ENCODE results near the gene TTC39B. TPM values are rescaled to one million over a fixed set of nuclear protein-coding genes. Genes with fewer than 3 reads are reported as not detected.

TTC39B gene
- polyA plus RNA-seq, 6 donors from 2014 or later = 0.19 to 6.7 (median 3.2) TPM

GRCh38 chr9:15227491-15227890 lies 79.5 kb downstream of the TTC39B start:
- Mint-ChIP-seq H3K27ac (no peak overlapping the region), H3K36me3 (peaks cover 5 to 23% of the 10 kb centered on the region in 2 donors), H3K4me3 (no peak overlapping the region), H3K27me3 (no peaks in the 10 kb centered on the region), H3K9me3 (peaks cover 0 to 6% (median 0%) of the 10 kb centered on the region in 7 donors), H3K4me1 (peaks cover 19 to 24% (median 19%) of the 10 kb centered on the region in 3 donors)
- DNase-seq = no peak
- ATAC-seq (ENCODE audit: low read depth in 2 of 2) = no peak

DNA sequence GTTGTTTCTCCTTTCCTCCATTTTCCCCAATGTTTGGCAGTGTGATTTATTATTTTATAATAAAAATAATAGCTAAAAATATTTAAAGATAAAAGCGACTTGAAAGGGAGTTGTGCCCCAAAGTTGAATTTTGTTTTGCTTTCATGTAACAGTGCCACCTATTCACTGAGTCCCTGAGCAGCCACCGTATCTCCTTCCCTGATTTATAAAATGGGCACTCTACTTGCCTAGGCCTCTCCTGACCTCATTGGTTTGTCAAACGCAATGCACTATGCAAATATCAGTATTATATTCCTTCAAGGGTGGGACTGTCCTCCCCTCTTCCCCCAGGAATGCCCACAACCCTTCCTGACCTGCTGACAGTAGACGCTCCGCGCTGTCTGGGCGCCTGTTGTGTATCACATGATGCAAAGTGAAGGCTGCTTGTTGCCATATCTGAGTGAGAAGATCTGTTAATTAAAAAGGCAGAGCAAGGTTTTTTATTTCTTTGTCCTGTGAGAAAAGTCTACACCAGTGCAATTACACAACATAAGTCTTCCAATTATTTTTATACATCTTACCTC lies 81.4 kb downstream of the TTC39B start:
- H3K27ac Mint-ChIP-seq = peak overlapping the region in 4 of 6 donors; percentile 17 to 78 (median 48)
- H3K27me3 Mint-ChIP-seq = no peaks in the 10 kb centered on the region
- peaks cover 0 to 16% of the 10 kb centered on the region in 2 donors for H3K36me3 Mint-ChIP-seq
- H3K4me1 Mint-ChIP-seq = peaks cover 16 to 20% (median 19%) of the 10 kb centered on the region in 3 donors
- ATAC-seq (ENCODE audit: low read depth in 2 of 2) (peak; percentile 46 to 48), DNase-seq (peak; percentile 3)
- no peaks in the 10 kb centered on the region for H3K9me3 Mint-ChIP-seq
- H3K4me3 Mint-ChIP-seq = peak overlapping the region in 3 of 8 donors; percentile 31 to 50 (median 38)

- ATAC-seq (ENCODE audit: low read depth in 2 of 2) = no peak
- no peak for DNase-seq
- H3K4me1 Mint-ChIP-seq = peaks cover 10 to 13% (median 11%) of the 10 kb centered on the region in 3 donors
- no peak overlapping the region for H3K27ac Mint-ChIP-seq
- H3K4me3 Mint-ChIP-seq = no peak overlapping the region
- H3K36me3 Mint-ChIP-seq = peaks cover 0 to 16% of the 10 kb centered on the region in 2 donors
- no peaks in the 10 kb centered on the region for H3K27me3 Mint-ChIP-seq
- no peaks in the 10 kb centered on the region for H3K9me3 Mint-ChIP-seq
Measured at GRCh38 chr9:15222313-15222712, 84.7 kb downstream of the TTC39B start.

DNA sequence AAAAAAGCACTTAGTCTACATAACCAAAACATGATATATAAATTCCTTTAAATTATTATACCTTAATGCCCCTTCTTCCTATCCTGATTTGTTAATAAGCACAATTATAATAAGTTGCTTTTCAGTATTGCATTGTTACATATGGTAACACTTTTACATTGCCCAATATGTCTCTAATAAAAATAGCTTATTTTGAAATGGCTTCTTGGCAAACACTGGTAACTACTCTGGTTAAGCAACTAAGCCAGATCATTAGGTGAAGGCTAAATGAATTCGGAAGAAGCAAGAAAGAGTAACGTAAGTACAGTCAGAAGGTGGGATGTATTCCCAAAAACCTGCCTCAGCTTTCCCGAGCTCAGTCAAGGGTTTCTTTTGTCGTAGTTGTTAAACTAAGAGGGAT lies 85.3 kb downstream of the TTC39B start:
- Mint-ChIP-seq H3K27ac (no peak overlapping the region), H3K36me3 (peaks cover 0 to 13% of the 10 kb centered on the region in 2 donors)

GRCh38 chr9:15220658-15221318 lies 86.2 kb downstream of the TTC39B start:
- peak overlapping the region in 1 of 6 donors; percentile 3 for H3K27ac Mint-ChIP-seq
- no peak for DNase-seq
- no peak for ATAC-seq (ENCODE audit: low read depth in 2 of 2)
- H3K36me3 Mint-ChIP-seq = peaks cover 5 to 9% of the 10 kb centered on the region in 2 donors
- no peak overlapping the region for H3K4me3 Mint-ChIP-seq
- H3K27me3 Mint-ChIP-seq = no peaks in the 10 kb centered on the region
- peaks cover 3 to 4% (median 3%) of the 10 kb centered on the region in 3 donors for H3K4me1 Mint-ChIP-seq
- H3K9me3 Mint-ChIP-seq = no peaks in the 10 kb centered on the region

More for the DNA sequence above, 85.3 kb downstream of the TTC39B start:
- DNase-seq (no peak), ATAC-seq (ENCODE audit: low read depth in 2 of 2) (no peak)
- no peaks in the 10 kb centered on the region for H3K27me3 Mint-ChIP-seq
- peaks cover 6 to 11% (median 9%) of the 10 kb centered on the region in 3 donors for H3K4me1 Mint-ChIP-seq
- H3K9me3 Mint-ChIP-seq = no peaks in the 10 kb centered on the region
- H3K4me3 Mint-ChIP-seq = no peak overlapping the region

GRCh38 chr9:15219546-15219945 lies 87.5 kb downstream of the TTC39B start:
- ATAC-seq (ENCODE audit: low read depth in 2 of 2) (no peak), DNase-seq (no peak)
- H3K27ac Mint-ChIP-seq = no peak overlapping the region
- H3K27me3 Mint-ChIP-seq = no peaks in the 10 kb centered on the region
- H3K9me3 Mint-ChIP-seq = no peaks in the 10 kb centered on the region
- H3K4me3 Mint-ChIP-seq = no peak overlapping the region
- no peaks in the 10 kb centered on the region for H3K4me1 Mint-ChIP-seq
- H3K36me3 Mint-ChIP-seq = peaks cover 5 to 8% of the 10 kb centered on the region in 2 donors

DNA sequence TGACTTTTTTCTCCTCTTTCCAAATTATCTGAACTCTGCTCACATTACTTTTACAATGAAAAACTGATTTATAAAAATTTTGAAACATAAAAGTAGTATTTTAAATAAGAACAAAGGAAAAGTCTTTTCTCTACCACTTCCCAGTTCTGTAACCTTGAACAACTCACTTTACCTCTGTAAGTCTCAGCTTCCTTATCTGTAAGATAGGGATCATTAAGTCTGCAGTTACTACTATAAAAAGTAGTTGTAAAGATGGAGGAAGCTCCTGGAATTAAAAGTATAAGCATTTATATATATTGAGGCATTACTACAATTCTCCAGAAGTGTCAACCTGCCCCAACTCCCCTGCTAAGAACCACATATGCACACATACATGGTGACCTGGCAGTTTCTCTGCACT lies 88.0 kb downstream of the TTC39B start:
- H3K27ac Mint-ChIP-seq = no peak overlapping the region
- peaks cover 2 to 5% of the 10 kb centered on the region in 2 donors for H3K36me3 Mint-ChIP-seq
- no peak for ATAC-seq (ENCODE audit: low read depth in 2 of 2)
- no peak for DNase-seq
- no peak overlapping the region for H3K4me3 Mint-ChIP-seq
- no peaks in the 10 kb centered on the region for H3K4me1 Mint-ChIP-seq
- no peaks in the 10 kb centered on the region for H3K27me3 Mint-ChIP-seq
- H3K9me3 Mint-ChIP-seq = no peaks in the 10 kb centered on the region

DNA sequence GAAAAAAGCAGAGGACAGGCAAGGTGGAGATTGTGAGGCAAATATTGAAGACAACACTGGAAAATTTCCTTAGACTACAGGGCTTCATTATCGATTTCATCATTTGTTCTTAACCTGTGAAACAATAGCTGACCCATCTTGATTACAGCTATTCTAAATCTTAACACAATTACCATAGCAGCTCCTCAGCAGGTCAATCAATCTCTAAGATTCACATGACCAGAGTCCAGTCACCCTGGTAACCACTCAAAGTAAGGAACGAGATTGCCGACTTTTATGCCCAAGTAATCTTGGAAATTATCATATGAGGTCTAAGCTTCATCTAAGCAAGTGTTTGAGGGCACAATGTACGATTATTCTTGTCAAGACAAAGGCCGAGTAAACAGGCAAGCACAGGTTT lies 93.8 kb downstream of the TTC39B start:
- DNase-seq (no peak), ATAC-seq (ENCODE audit: low read depth in 2 of 2) (no peak)
- H3K4me1 Mint-ChIP-seq = no peaks in the 10 kb centered on the region
- H3K36me3 Mint-ChIP-seq = peaks cover 7 to 17% of the 10 kb centered on the region in 2 donors
- peak overlapping the region in 2 of 6 donors; percentile 56 to 70 for H3K27ac Mint-ChIP-seq
- H3K4me3 Mint-ChIP-seq = no peak overlapping the region
- H3K9me3 Mint-ChIP-seq = no peaks in the 10 kb centered on the region
- H3K27me3 Mint-ChIP-seq = no peaks in the 10 kb centered on the region

- Mint-ChIP-seq H3K4me3 (no peak overlapping the region), H3K27me3 (no peaks in the 10 kb centered on the region), H3K9me3 (peaks cover 0 to 5% (median 3%) of the 10 kb centered on the region in 7 donors), H3K27ac (no peak overlapping the region), H3K4me1 (peaks cover 0 to 5% (median 0%) of the 10 kb centered on the region in 3 donors), H3K36me3 (peaks cover 11 to 24% of the 10 kb centered on the region in 2 donors)
- no peak for DNase-seq
- no peak for ATAC-seq (ENCODE audit: low read depth in 2 of 2)
Measured at GRCh38 chr9:15211815-15212495, 95.1 kb downstream of the TTC39B start.

- DNase-seq (peak; percentile 41), ATAC-seq (ENCODE audit: low read depth in 2 of 2) (no peak)
- Mint-ChIP-seq H3K27me3 (no peaks in the 10 kb centered on the region), H3K4me1 (peaks cover 0 to 8% (median 0%) of the 10 kb centered on the region in 3 donors), H3K27ac (no peak overlapping the region), H3K36me3 (peaks cover 15 to 26% of the 10 kb centered on the region in 2 donors), H3K4me3 (no peak overlapping the region), H3K9me3 (peaks cover 0 to 7% (median 5%) of the 10 kb centered on the region in 7 donors)
Measured at GRCh38 chr9:15211160-15211814, 95.7 kb downstream of the TTC39B start.

DNA sequence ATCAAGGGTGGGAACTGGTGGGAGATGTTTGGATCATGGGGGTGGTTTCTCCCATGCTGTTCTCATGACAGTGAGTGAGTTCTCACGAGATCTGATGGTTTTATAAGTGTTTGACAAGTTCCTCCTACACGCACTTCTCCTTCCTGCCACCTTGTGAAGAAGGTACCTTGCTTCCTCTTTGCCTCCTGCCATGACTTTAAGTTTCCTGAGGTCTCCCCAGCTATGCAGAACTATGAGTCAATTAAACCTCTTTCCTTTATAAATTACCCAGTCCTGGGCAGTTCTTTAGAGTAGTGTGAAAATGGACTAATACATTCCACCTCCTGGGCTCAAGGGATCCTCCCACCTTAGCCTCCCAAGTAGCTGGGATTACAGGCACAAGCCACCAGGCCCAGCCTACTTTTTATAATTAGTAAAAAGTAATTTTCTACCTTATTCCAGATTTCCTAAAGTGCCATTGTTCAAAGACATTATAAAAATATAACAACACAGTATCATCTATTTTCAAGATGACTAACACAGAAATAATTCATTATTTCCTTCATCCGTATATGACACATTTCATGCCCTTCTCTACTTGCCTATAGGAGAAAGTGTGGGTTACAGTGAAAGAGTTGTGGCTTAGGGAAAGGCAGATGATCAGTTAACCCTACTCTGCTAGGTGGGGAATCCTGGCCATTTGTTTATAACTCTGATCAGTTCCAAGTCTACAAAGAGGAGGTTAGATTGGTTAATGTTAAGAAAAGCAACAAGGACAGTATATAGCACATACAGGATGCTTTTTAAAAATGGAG lies 99.9 kb downstream of the TTC39B start:
- H3K9me3 Mint-ChIP-seq = peaks cover 0 to 10% (median 5%) of the 10 kb centered on the region in 7 donors
- H3K4me1 Mint-ChIP-seq = peaks cover 0 to 8% (median 0%) of the 10 kb centered on the region in 3 donors
- DNase-seq = no peak
- peaks cover 22 to 25% of the 10 kb centered on the region in 2 donors for H3K36me3 Mint-ChIP-seq
- no peak for ATAC-seq (ENCODE audit: low read depth in 2 of 2)
- no peak overlapping the region for H3K27ac Mint-ChIP-seq
- H3K4me3 Mint-ChIP-seq = no peak overlapping the region
- H3K27me3 Mint-ChIP-seq = no peaks in the 10 kb centered on the region

DNA sequence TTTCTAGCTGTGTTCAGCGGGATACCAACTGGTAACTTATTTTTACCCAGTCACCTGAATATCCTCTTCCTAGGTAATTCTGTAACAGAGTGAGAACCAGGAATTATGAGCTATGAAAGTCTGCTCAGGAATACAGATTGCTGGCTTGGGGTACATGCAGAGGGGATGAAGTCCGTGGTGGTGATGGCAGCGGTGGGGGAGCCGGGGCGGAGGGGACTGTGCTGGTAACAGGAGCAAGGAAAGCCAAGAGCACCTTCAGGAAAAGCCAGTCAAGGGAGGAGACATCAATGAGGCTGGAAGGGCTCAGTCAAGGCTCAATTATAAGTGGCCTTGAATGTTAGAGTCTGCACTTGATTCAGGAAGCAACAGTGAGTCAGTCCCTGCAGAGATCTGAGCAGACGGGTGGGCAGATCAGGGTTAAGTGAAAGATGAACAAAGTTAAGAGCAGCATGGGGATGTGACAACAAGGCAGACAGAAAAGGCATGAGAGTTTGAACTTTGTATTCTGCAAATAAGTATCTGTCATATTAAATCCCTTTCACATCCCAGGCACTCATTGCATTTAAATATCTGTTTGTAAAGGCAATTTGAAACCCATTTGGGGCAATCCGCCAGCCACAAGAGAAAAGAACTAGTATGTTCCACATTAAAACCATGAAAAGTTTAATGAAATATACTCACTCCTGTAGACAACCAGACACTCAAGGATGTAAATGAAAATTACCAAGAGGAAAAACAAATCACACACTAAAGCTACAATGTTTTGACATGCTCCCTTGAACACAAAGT lies 101.2 kb downstream of the TTC39B start:
- peaks cover 0 to 8% (median 0%) of the 10 kb centered on the region in 3 donors for H3K4me1 Mint-ChIP-seq
- H3K4me3 Mint-ChIP-seq = no peak overlapping the region
- H3K36me3 Mint-ChIP-seq = peaks cover 25 to 30% of the 10 kb centered on the region in 2 donors
- peaks cover 0 to 10% (median 5%) of the 10 kb centered on the region in 7 donors for H3K9me3 Mint-ChIP-seq
- no peak for DNase-seq
- H3K27me3 Mint-ChIP-seq = no peaks in the 10 kb centered on the region
- ATAC-seq (ENCODE audit: low read depth in 2 of 2) = no peak
- H3K27ac Mint-ChIP-seq = no peak overlapping the region
